NK-92 treated with Interleukin-12 subunit alpha and Interleukin-12 subunit beta, amount 100 ng/mL, for 24 hours (cell line): Measurements from ENCODE around the gene ASAP3.
"Not testable (repeated sequence)": the region's sequence is repeated elsewhere in the genome, so short reads cannot be mapped to it uniquely, and the experiment has no call there.

Experiments
- DNase-seq: peaks from one replicate; lab custom pipeline; 2025; lab: John Stamatoyannopoulos, UW

The ASAP3 gene

GRCh38 chr1:23395849-23396248, 88.1 kb downstream of the ASAP3 start:
- no peak for DNase-seq

GRCh38 chr1:23395154-23395724, 88.7 kb downstream of the ASAP3 start:
- no peak for DNase-seq

GRCh38 chr1:23394684-23395083, 89.3 kb downstream of the ASAP3 start:
- DNase-seq, result no peak

GRCh38 chr1:23394181-23394580, 89.8 kb downstream of the ASAP3 start:
- DNase-seq, result no peak

GRCh38 chr1:23393706-23394105, 90.3 kb downstream of the ASAP3 start:
- DNase-seq, result no peak

- no peak for DNase-seq
Observed at GRCh38 chr1:23392125-23392855, 91.7 kb downstream of the ASAP3 start.

GRCh38 chr1:23389837-23390321, 94.1 kb downstream of the ASAP3 start:
- DNase-seq, result no peak

- no peak for DNase-seq
Observed at GRCh38 chr1:23387494-23387893, 96.5 kb downstream of the ASAP3 start.

GRCh38 chr1:23385119-23385621, 98.8 kb downstream of the ASAP3 start:
- DNase-seq, result no peak

- DNase-seq, result no peak
Observed at GRCh38 chr1:23384312-23385058, 99.5 kb downstream of the ASAP3 start.

- no peak for DNase-seq
Observed at GRCh38 chr1:23383577-23384311, 100.2 kb downstream of the ASAP3 start.

GRCh38 chr1:23381233-23381885, 102.6 kb downstream of the ASAP3 start:
- DNase-seq, result no peak

- no peak for DNase-seq
Observed at GRCh38 chr1:23380719-23381118, 103.3 kb downstream of the ASAP3 start.

GRCh38 chr1:23380236-23380635, 103.7 kb downstream of the ASAP3 start:
- DNase-seq, result not testable (repeated sequence)
